Fibroblast of villous mesenchyme (primary cell): ENCODE measurements around the gene KDM7A. TPM values are rescaled to one million over a fixed set of nuclear protein-coding genes. Genes with fewer than 3 reads are reported as not detected.

Source experiments
- DNase-seq: peaks from one replicate; pipeline ENCODE4 v3.0.0-alpha.2; 2010; ENCODE audit warnings: low read depth
- H3K4me3 ChIP-seq: 2 replicates; pipeline ENCODE4 v1.5.1; 2011; ENCODE audit warnings: low read depth, mild to moderate bottlenecking, low read length
- small RNA-seq: library from RNA; depleted of rRNA; stranded (forward); fragments of <200 nt; gene quantifications from one replicate; pipeline ENCODE3, GENCODE V24; 2012
- total RNA-seq: library from RNA; depleted of rRNA; stranded (reverse); fragments of >200 nt; gene quantifications from 2 replicates; pipeline ENCODE4 v1.2.3, GENCODE V29; 2012
- TF ChIP-seq, protein P1 (sequence below): IDR thresholded peaks from 2 replicates; pipeline ENCODE4 v1.5.1; 2012; ENCODE audit warnings: low read depth, mild to moderate bottlenecking, low read length; ENCODE audit not compliant: insufficient read depth

The KDM7A gene
- total RNA-seq, 1 donor: 3.9 TPM

DNA sequence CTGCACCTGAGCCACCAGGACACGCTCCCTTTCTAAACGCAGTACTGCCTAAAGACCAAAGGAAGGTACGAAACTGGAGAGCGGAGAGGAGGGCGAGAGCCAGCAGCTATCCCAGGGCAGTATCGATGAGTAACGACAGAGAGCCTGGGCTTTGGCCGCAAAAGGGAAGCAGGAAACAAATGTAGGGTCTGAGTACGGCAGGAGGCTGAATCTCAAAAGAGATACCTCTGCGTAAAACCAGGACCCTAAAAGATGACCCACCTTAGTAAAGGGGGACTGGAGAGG is 134.5 kb downstream of the KDM7A start:
- H3K4me3 ChIP-seq: no peak overlapping the region
- TF ChIP-seq, protein P1, sequence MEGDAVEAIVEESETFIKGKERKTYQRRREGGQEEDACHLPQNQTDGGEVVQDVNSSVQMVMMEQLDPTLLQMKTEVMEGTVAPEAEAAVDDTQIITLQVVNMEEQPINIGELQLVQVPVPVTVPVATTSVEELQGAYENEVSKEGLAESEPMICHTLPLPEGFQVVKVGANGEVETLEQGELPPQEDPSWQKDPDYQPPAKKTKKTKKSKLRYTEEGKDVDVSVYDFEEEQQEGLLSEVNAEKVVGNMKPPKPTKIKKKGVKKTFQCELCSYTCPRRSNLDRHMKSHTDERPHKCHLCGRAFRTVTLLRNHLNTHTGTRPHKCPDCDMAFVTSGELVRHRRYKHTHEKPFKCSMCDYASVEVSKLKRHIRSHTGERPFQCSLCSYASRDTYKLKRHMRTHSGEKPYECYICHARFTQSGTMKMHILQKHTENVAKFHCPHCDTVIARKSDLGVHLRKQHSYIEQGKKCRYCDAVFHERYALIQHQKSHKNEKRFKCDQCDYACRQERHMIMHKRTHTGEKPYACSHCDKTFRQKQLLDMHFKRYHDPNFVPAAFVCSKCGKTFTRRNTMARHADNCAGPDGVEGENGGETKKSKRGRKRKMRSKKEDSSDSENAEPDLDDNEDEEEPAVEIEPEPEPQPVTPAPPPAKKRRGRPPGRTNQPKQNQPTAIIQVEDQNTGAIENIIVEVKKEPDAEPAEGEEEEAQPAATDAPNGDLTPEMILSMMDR: no peak
- no peak for DNase-seq

DNA sequence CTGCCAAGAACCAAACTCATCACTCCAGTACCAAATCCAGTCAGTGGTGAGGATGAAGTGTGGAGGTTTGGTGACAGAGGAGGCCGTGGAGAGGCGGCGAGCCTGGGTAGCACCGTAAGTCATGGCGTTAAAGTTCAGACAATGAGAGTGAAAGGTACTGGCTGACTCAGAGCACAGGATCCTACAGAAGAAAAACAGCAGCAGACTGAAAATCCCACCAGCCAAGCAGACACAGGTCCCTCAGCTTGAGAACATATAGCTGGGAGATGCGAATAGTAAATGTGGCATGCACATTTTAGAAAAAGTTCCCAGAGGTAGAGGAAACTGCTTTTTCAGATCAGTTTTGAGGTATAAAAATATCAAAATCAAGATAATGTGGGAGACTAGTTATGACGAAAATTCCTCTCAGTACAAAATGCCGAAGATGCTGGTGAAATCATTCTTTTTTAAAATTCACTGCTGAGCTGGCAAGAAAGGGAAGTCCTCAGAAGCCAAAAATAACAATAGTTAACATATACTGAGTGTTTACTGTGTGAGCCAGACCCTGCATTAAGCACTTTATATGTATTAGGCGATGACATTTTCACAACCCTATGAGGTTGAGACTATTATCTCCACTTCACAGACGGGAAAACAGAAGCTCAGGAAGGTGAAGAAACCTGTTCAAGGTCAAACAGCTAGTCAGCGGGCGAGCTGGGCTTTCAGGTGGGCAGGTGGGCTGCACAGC is 135.0 kb downstream of the KDM7A start:
- no peak for DNase-seq
- no peak overlapping the region for H3K4me3 ChIP-seq
- TF ChIP-seq, protein P1: no peak

DNA sequence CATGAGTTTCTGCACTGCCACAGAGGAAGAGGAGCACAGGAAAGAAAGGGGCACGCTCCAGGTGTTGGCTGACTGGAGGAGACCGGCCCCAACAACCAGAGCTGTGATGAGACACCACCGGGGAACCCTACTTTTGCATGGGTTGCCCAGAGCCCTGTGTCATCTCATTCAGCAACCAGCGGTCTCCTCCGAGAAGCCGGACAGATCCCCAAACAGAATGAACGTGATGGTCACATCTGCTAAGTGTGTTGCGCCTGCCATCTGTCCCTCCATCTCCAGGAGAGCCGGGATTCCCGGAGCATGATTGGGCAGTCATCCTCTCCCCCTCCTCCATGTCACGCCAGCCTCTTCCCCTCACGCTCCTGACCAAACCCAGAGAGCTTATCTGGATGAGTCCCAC is 136.9 kb downstream of the KDM7A start:
- TF ChIP-seq, protein P1: no peak
- no peak overlapping the region for H3K4me3 ChIP-seq
- DNase-seq: no peak

DNA sequence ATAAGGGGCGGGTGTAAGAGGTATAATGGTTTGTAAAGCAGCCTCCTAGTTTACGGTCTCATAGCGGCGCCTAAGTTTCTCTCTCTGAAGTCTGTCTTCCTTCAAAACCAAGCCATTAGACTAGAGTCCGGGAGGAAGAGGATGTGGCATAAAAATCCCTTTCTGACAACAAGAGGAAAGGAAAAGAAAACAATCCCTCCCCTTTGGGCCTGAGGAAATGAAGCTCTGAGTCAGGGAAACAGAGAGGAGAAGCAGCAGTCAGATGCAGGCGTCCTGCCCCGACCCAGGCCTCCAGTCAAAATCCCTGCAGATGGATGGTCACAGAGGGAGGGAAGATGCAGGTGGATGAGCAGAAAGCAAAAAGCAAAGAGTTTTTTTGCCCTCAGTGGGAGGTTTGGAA is 137.7 kb downstream of the KDM7A start:
- no peak for DNase-seq
- TF ChIP-seq, protein P1: no peak
- H3K4me3 ChIP-seq: no peak overlapping the region

DNA sequence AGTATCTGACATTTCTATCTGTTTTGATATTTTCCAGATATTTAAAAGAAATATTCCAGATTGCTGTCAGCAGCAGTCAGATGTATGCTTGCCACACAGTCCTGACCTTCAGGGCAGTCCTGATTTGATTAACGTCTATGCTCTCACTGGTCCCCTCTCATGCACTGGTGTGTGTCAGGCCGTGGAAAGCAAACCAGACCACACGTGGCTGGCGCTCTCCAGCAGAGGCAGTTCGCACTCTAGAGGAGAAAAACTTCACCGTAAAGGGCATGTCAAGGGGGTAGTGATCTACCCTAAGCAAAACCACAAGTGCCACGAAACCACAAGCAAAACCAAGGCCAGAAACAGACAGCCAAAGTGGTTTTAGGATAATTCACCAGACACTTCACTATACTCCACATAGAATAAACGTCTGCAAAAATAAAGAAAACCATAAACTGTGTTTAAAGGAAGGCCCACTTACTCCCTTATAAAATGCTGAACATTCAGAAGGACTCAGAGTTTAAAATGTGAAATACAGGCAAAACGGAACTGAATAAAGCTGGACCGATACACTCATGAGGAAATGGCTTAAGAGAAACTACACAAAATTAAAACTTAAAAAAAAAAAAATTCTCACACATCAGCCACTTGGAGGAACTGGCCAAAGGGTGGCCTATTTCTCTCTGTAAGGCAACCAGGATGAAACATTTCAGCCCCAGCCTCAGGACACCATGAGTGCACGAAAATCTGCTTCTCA is 140.4 kb downstream of the KDM7A start:
- TF ChIP-seq, protein P1: no peak
- H3K4me3 ChIP-seq: no peak overlapping the region
- peak; percentile 52 for DNase-seq

DNA sequence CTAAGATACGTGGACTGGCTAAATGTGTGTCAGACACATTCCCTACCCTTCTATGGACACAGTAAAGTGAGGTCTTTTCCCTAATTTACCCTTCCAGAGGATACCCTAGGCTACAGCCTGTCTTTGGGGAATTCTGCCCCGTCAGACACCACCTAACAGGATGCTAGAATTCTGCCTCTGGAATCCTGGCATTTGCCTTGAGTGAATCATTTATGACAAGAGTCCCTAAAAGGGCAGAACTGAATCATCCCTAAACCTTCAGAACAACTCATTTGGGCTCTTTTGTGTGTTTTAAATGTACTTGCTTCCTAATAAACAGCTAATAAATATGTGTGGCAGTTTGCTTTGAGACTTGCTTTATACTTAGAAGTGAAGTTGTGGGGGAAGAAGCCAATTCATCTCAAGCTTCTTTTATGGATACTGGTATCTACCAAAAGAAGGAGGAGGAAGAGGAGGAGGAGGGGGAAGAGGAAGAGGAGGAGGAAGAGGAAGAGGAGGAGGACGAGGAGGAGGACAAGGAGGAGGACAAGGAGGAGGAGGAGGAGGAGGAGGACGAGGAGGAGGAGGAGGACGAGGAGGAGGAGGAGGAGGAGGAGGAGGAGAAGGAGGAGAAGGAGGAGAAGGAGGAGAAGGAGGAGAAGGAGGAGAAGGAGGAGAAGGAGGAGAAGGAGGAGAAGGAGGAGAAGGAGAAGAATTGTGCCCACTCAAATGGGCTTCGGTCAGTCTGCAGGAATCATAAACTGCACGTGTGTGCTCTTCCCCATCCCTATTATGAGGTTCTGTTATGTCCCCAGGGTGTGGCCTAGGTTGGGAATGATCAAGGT is 141.2 kb downstream of the KDM7A start:
- DNase-seq: peak; percentile 46
- TF ChIP-seq, protein P1: no peak
- no peak overlapping the region for H3K4me3 ChIP-seq

Small RNA genes lying within 50 kb of the gene (small RNA-seq; reads per million reads assigned to genes)
- gene RF00019: not detected
- gene RNU6-797P: not detected

Other genes starting within 250 kb of the KDM7A start
- 25.4 and 27.2 TPM in 2 replicates for gene PARP12, start 114.0 kb downstream of the KDM7A start, total RNA-seq
- 62.2 and 79.0 TPM in 2 replicates for gene SLC37A3, start 221.5 kb upstream of the KDM7A start, total RNA-seq
- gene RAB19, start 227.1 kb upstream of the KDM7A start, total RNA-seq: not detected in 2 replicates